Hematopoietic multipotent progenitor cell treated with erythropoietin and hydrocortisone succinate and interleukin-3 and kit ligand, for 8 days (in vitro differentiated cells): ENCODE measurements around the gene GXYLT2.
A peak's percentile ranks its signal among the peaks of the same experiment; 100 is the strongest.
"Not testable (repeated sequence)": the region's sequence is repeated elsewhere in the genome, so short reads cannot be mapped to it uniquely, and the experiment has no call there.

Experiments
- DNase-seq: peaks from one replicate; pipeline ENCODE4 v3.0.0-alpha.2; 2015

GXYLT2 gene

DNA sequence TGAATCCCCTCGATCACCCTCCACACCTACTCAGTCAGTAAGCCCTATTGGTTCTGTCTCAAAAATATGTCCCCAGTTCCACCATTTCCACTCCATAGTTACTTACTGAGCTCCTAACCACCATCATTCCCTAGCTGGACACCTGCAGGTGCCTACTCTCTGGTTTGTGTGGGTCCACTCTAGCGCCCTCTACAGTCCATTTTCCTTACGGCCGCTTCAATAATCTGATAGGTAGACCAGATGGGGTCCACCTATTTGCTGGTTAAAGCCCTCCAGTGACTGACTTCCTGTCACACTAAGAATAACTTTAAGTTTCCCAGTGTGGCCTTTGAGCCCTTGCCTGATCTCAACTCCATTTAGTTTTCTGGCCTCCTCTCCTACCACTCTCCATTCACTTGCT lies 5.0 kb downstream of the GXYLT2 start:
- peak; percentile 37 for DNase-seq

GRCh38 chr3:72894976-72895552 lies 7.2 kb downstream of the GXYLT2 start:
- DNase-seq: no peak

DNA sequence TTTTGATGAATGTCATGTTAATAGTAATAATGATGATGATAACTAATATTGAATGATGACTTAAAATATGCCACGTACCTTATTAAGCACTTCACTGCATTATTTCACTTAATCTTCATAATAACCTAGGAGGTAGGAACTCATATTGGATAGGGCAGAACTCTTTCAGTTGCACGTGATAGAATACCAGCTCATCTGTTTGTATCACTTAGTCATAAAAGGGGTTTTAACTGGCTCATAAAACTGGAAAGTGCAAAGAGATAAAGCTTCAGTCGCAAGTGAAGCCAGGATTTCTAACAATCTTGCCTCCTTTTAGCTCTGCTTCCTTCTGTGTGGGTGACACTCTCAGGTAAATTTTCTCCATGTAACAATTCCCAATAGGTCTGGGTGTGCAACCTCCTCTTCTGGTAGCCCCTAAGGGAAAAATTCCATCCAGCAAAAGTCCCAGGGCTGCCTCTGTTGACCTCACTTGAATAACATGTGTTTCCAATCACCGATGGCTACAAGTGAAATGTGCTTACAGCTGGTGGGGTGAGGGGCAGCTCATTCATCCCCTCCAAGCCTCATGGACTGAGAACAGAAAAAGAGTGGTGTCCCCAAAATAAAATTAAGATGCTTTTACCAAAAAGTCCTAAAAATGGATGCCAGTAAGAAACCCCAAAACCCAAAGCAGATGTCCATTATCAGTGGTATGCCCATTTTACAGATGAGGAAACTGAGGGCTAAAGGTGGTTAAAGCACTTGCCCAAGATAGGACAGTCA lies 9.3 kb downstream of the GXYLT2 start:
- DNase-seq: no peak

DNA sequence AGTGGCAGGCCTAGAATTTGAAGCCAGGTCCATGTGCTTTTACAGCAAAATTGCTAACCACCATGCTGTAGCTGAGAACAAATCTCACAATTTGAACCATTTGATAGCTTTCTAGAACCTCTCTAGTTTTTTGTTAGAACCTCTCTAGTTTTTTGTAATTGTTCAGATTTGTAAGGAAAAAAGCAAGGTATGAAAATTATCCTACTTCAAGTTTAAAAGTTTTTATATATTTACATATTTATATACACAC lies 9.8 kb downstream of the GXYLT2 start:
- no peak for DNase-seq

- no peak for DNase-seq
Measured at GRCh38 chr3:72899349-72899765, 11.5 kb downstream of the GXYLT2 start.

DNA sequence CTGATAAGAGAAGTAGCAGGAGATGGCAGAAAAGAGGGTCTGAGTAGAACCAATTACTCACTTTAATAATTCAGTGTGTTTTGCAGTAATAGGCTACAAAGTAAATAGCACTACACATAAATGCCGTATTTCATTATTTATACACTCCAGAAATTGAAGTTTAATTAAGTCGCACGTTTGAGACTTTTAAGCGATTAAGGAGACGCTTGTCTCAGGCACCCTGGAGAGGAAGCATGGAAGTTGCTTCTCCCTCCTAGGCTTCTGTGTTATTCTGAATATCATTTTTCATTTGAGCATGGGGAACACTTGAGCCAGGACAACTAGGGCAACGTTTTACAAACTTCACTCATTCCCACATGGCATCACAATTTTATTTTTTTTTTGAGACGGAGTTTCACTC lies 12.2 kb downstream of the GXYLT2 start:
- DNase-seq: no peak

- no peak for DNase-seq
Measured at GRCh38 chr3:72901840-72902239, 14.0 kb downstream of the GXYLT2 start.

DNA sequence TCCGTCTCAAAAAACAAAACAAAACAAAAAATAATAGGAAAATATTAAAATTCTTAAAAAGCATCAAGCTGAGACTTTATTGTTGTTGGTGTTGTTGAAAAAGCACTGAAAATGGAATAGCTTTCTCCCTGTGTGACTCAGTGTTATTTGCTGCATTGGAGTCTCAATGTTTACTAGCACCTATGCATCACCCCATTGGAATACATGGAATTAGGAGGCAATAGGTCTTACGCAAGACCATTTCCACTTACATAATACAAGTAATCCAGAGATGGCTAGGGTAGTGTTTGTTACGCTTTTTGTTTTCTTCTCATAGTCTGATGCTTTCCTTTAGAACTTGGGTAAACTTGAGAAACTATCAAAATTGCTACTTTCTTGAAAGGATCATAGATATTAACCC lies 15.2 kb downstream of the GXYLT2 start:
- no peak for DNase-seq

GRCh38 chr3:72904163-72904562 lies 16.3 kb downstream of the GXYLT2 start:
- no peak for DNase-seq

- DNase-seq: no peak
Measured at GRCh38 chr3:72906154-72906553, 18.3 kb downstream of the GXYLT2 start.

- DNase-seq: no peak
Measured at GRCh38 chr3:72907131-72907711, 19.4 kb downstream of the GXYLT2 start.

- DNase-seq: no peak
Measured at GRCh38 chr3:72907731-72908620, 20.1 kb downstream of the GXYLT2 start.

DNA sequence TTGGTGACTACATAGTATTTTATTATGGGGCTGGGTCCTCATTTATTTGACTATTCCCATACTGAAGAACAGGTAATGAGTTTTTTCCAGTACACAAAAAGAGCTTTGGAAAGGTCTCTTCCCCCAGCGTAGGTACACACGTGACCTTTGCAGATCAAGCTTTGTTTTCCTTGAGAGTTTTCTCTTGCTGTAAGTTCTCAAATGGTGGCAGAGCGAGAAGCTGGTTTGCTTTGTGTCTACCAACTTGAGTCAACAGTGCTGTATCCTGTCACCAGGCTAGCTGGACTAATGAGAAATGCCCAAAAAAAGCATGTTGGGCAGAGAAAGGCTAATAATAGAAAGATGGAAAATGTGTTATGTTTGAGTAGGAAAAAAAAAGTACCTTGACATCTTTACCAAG lies 21.7 kb downstream of the GXYLT2 start:
- no peak for DNase-seq

DNA sequence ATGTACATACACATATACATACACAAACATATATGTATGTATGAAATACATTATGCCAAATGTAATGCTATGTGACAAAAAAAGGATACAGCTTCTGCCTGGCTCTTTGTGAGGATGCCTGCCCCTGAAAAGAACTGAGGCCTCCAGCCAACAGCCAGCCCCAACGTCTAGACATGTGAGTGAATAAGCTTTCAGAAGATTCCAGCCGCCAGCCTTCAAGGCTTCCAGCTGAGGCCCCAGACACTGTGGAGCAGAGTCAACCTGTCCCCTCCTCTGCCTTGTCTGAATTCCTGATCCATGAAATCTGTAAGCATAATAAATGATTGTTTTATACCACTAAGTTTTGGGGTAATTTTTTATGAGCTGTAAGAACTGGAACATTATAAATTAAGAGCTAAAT lies 24.7 kb downstream of the GXYLT2 start:
- DNase-seq: no peak

DNA sequence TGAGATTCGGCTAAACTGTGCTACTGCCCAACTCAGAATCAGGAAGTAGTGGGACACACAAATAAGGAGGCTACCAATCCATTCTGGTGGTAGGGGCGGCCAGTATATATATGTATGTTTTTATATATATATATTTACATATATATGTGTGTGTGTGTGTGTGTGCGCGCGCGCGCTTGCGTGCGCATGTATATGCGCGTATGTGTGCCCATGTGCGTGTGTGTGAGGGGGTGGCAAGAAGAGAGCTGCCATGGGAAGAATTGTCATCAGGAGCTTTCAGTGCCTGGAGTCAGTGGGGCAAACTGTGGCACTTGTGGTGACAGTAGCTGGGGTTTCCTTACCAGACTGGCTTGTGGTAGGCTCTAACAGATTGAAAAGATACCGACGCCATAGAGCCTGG lies 26.5 kb downstream of the GXYLT2 start:
- no peak for DNase-seq

DNA sequence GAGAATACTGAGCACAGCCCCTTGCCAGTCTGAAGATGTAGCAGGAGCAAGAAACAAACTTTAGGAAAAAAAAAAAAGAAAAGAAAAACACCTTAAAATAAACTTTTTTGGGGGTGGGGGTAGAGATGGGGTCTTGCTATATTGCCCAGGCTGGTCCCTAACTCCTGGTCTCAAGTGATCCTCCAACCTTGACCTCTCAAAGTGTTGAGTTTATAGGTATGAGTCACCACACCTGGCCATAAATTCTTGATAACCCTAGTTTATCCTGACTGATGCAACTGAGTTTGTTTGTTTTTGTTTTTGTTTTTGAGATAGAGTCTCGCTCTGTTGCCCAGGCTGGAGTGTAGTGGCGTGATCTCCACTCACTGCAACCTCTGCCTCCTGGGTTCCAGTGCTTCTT lies 28.4 kb downstream of the GXYLT2 start:
- DNase-seq: no peak

GRCh38 chr3:72919520-72919919 lies 31.7 kb downstream of the GXYLT2 start:
- no peak for DNase-seq

GRCh38 chr3:72924055-72924454 lies 36.2 kb downstream of the GXYLT2 start:
- DNase-seq: peak; percentile 31

- not testable (repeated sequence) for DNase-seq
Measured at GRCh38 chr3:72928781-72929735, 41.2 kb downstream of the GXYLT2 start.

GRCh38 chr3:72930754-72931153 lies 42.9 kb downstream of the GXYLT2 start:
- DNase-seq: no peak

- DNase-seq: no peak
Measured at GRCh38 chr3:72932416-72932815, 44.6 kb downstream of the GXYLT2 start.

DNA sequence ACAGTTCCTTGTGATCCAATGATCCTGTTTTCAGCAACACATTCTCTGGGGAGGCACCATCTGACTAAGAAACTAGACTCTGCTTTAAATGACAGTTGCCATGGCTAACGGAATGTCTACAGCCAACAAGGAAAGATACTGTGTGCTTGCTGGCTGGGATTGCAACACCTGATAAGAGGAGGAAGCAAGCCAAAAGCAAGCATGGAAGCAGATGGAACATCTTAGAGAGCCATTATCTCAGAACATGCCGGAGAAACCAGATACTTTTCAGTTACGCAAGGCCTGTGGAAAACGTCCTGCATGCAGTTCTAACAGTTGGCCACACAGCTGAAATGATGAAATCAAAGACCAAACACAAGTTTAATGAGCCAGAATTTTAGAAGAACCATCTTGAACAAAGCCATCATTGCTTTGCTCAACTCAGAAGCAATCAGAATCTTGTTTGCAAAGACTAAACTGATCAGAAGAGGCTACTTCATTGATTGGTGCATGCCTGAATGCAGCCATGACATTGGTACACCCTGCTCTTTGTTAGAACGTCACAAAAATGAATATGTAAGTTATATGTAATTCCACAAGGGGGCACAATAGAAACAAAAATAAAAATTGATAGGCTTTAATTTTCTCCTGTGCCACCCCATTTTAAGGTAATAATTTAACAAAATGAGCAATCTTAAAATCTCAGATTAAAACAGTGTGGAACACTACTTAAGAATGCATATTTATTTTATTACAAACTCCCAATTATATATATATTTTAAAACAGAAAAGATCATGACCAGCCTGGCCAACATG lies 50.8 kb downstream of the GXYLT2 start:
- peak; percentile 68 for DNase-seq
